ENCODE results near the gene SLC39A11. TPM values are rescaled to one million over a fixed set of nuclear protein-coding genes. Genes with fewer than 3 reads are reported as not detected.
A peak's percentile ranks its signal among the peaks of the same experiment; 100 is the strongest.
"Not testable (repeated sequence)": the region's sequence is repeated elsewhere in the genome, so short reads cannot be mapped to it uniquely, and the experiment has no call there.

Gene SLC39A11
- total RNA-seq, 1 donor from 2014 or later = 9.4 TPM

GRCh38 chr17:72839131-72839725, 253.3 kb downstream of the SLC39A11 start:
- DNase-seq (ENCODE audit: low read depth) = peak; percentile 83

GRCh38 chr17:72838581-72838980, 253.9 kb downstream of the SLC39A11 start:
- peak; percentile 56 for DNase-seq (ENCODE audit: low read depth)

GRCh38 chr17:72838068-72838467, 254.4 kb downstream of the SLC39A11 start:
- no peak for DNase-seq (ENCODE audit: low read depth)

- no peak for DNase-seq (ENCODE audit: low read depth)
These were observed 255.2 kb downstream of the SLC39A11 start for GRCh38 chr17:72837335-72837734.

GRCh38 chr17:72833128-72833765, 259.2 kb downstream of the SLC39A11 start:
- no peak for DNase-seq (ENCODE audit: low read depth)

- no peak for DNase-seq (ENCODE audit: low read depth)
These were observed 260.2 kb downstream of the SLC39A11 start for GRCh38 chr17:72832306-72832705.

- no peak for DNase-seq (ENCODE audit: low read depth)
These were observed 262.6 kb downstream of the SLC39A11 start for GRCh38 chr17:72829883-72830282.

- DNase-seq (ENCODE audit: low read depth) = no peak
These were observed 265.9 kb downstream of the SLC39A11 start for GRCh38 chr17:72826602-72827001.

GRCh38 chr17:72826059-72826458, 266.4 kb downstream of the SLC39A11 start:
- not testable (repeated sequence) for DNase-seq (ENCODE audit: low read depth)

GRCh38 chr17:72825218-72825617, 267.3 kb downstream of the SLC39A11 start:
- no peak for DNase-seq (ENCODE audit: low read depth)

- not testable (repeated sequence) for DNase-seq (ENCODE audit: low read depth)
These were observed 268.2 kb downstream of the SLC39A11 start for GRCh38 chr17:72824267-72824666.

- peak; percentile 69 for DNase-seq (ENCODE audit: low read depth)
These were observed 270.0 kb downstream of the SLC39A11 start for GRCh38 chr17:72822358-72823023.

GRCh38 chr17:72816406-72816805, 276.1 kb downstream of the SLC39A11 start:
- no peak for DNase-seq (ENCODE audit: low read depth)

GRCh38 chr17:72813481-72813880, 279.0 kb downstream of the SLC39A11 start:
- no peak for DNase-seq (ENCODE audit: low read depth)

GRCh38 chr17:72812823-72813222, 279.7 kb downstream of the SLC39A11 start:
- DNase-seq (ENCODE audit: low read depth) = peak; percentile 28

- no peak for DNase-seq (ENCODE audit: low read depth)
These were observed 280.4 kb downstream of the SLC39A11 start for GRCh38 chr17:72811976-72812687.

- no peak for DNase-seq (ENCODE audit: low read depth)
These were observed 281.4 kb downstream of the SLC39A11 start for GRCh38 chr17:72810991-72811508.

- no peak for DNase-seq (ENCODE audit: low read depth)
These were observed 286.5 kb downstream of the SLC39A11 start for GRCh38 chr17:72806011-72806410.

GRCh38 chr17:72804949-72805707, 287.4 kb downstream of the SLC39A11 start:
- DNase-seq (ENCODE audit: low read depth) = no peak

- no peak for DNase-seq (ENCODE audit: low read depth)
These were observed 289.8 kb downstream of the SLC39A11 start for GRCh38 chr17:72802726-72803125.

- no peak for DNase-seq (ENCODE audit: low read depth)
These were observed 295.3 kb downstream of the SLC39A11 start for GRCh38 chr17:72797142-72797541.
